AG10803 (cell line): ENCODE measurements around the gene RNF20.

Experiments
- DNase-seq: peaks from one replicate; pipeline ENCODE4 v3.0.0; 2010; ENCODE audit warnings: low read depth
- H3K4me3 ChIP-seq: 2 replicates; pipeline ENCODE4 v1.5.1; 2011; ENCODE audit warnings: mild to moderate bottlenecking, low read length, control low read depth
- TF ChIP-seq, protein P1 (sequence below): conservative IDR thresholded peaks from 2 replicates; pipeline ENCODE4 v1.5.1; 2011; ENCODE audit warnings: mild to moderate bottlenecking, low read length, control low read depth, inconsistent platforms

The RNF20 gene

GRCh38 chr9:101572316-101572715 lies 38.7 kb downstream of the RNF20 start:
- TF ChIP-seq, protein P1, sequence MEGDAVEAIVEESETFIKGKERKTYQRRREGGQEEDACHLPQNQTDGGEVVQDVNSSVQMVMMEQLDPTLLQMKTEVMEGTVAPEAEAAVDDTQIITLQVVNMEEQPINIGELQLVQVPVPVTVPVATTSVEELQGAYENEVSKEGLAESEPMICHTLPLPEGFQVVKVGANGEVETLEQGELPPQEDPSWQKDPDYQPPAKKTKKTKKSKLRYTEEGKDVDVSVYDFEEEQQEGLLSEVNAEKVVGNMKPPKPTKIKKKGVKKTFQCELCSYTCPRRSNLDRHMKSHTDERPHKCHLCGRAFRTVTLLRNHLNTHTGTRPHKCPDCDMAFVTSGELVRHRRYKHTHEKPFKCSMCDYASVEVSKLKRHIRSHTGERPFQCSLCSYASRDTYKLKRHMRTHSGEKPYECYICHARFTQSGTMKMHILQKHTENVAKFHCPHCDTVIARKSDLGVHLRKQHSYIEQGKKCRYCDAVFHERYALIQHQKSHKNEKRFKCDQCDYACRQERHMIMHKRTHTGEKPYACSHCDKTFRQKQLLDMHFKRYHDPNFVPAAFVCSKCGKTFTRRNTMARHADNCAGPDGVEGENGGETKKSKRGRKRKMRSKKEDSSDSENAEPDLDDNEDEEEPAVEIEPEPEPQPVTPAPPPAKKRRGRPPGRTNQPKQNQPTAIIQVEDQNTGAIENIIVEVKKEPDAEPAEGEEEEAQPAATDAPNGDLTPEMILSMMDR: no peak
- H3K4me3 ChIP-seq: no peak overlapping the region
- no peak for DNase-seq

- no peak overlapping the region for H3K4me3 ChIP-seq
- TF ChIP-seq, protein P1: no peak
- no peak for DNase-seq
These were observed 41.2 kb downstream of the RNF20 start for GRCh38 chr9:101574731-101575333.

- no peak overlapping the region for H3K4me3 ChIP-seq
- DNase-seq: no peak
- TF ChIP-seq, protein P1: no peak
These were observed 44.7 kb downstream of the RNF20 start for GRCh38 chr9:101578378-101578777.

GRCh38 chr9:101579711-101580545 lies 46.3 kb downstream of the RNF20 start:
- TF ChIP-seq, protein P1: no peak
- DNase-seq: no peak
- no peak overlapping the region for H3K4me3 ChIP-seq

DNA sequence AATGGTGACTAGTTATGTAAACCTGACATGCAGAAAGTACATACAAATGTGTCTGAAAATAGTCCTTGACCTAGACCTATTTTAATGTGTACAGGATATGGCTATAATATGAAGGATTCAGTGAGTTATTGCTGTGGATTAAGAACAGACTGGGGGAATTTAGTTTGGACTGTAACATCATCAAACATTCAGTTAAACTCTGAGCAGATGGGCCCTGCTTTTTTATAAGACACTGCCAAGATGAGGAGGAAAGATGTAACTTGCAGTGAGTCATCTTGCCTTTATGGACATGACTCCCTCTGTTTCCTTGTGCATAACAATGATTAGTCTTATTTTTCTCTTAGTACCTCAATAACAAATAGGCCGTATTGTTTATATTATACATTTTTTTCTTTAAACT lies 48.9 kb downstream of the RNF20 start:
- TF ChIP-seq, protein P1: no peak
- DNase-seq: peak; percentile 85
- H3K4me3 ChIP-seq: no peak overlapping the region

GRCh38 chr9:101585740-101586139 lies 52.1 kb downstream of the RNF20 start:
- H3K4me3 ChIP-seq: no peak overlapping the region
- DNase-seq: no peak
- TF ChIP-seq, protein P1: no peak

- no peak for DNase-seq
- TF ChIP-seq, protein P1: no peak
- no peak overlapping the region for H3K4me3 ChIP-seq
These were observed 53.0 kb downstream of the RNF20 start for GRCh38 chr9:101586651-101587050.
